HepG2 (cell line): Measurements from ENCODE around the gene MFN2. TPM values are rescaled to one million over a fixed set of nuclear protein-coding genes. Genes with fewer than 3 reads are reported as not detected.

Source experiments
- ATAC-seq: fragments of 200-7000 bp; cut with Tn5 transposase; 3 replicates; pipeline ENCODE4 v1.9.1; 2020; ENCODE audit warnings: mild to moderate bottlenecking, moderate library complexity
- BruUV-seq: library from RNA; stranded (reverse); fragments of 400-500 nt; replicated peaks from 2 replicates; lab custom pipeline; 2021; lab: Mats Ljungman, UMichigan
- CTCF ChIA-PET: fragments of 300-600 bp; formaldehyde crosslinking; extraction: SDS; loops from one replicate; lab custom pipeline; 2021; ENCODE audit warnings: low total read pairs, inconsistent platforms, low intra/inter-chr PET ratio; lab: Yijun Ruan, JAX
- POLR2A ChIA-PET: fragments of 350-600 bp; sonication (Branson Sonifier 250); formaldehyde crosslinking; loops from one replicate; lab custom pipeline; 2020; ENCODE audit warnings: antibody characterized with exemption, inconsistent platforms; lab: Yijun Ruan, JAX
- DNase-seq: peaks from one replicate; pipeline ENCODE4 v3.0.0-alpha.2; 2015; ENCODE audit warnings: low spot score
- FAIRE-seq: peaks from 3 replicates; lab custom pipeline; 2011; peaks lifted over from hg19 to GRCh38; lab: Jason Lieb, UNC
- H2AFZ ChIP-seq: one replicate; pipeline ENCODE4 v1.6.1; 2011; ENCODE audit warnings: low read length, inconsistent platforms
- H3K27ac ChIP-seq: fragments of 300-600 bp; 3 replicates; pipeline ENCODE4 v1.8.0; 2011; ENCODE audit warnings: mixed run types, mild to moderate bottlenecking, mixed read lengths, low read length, inconsistent platforms; ENCODE audit not compliant: insufficient read depth; ENCODE audit errors: extremely low read length
- H3K27me3 ChIP-seq, 2 experiments: fragments of 200-600 bp in 1 of 2; 2 replicates in 1 of 2; 3 replicates in 1 of 2; pipeline versions ENCODE4 v1.6.0 to v1.8.0; 2011; ENCODE audit warnings: low read length in 2 of 2, mild to moderate bottlenecking in 2 of 2, moderate library complexity in 2 of 2, inconsistent platforms in 1 of 2; ENCODE audit not compliant: insufficient read depth in 2 of 2, control insufficient read depth in 1 of 2
- H3K36me3 ChIP-seq, 2 experiments: fragments of 200-600 bp in 1 of 2; replicated peaks in 1 of 2; 2 replicates in 1 of 2; 3 replicates in 1 of 2; pipeline versions ENCODE4 v1.5.1 to v1.8.0; 2011; ENCODE audit warnings: low read length in 2 of 2, inconsistent platforms in 1 of 2; ENCODE audit not compliant: insufficient read depth in 2 of 2, control insufficient read depth in 1 of 2
- H3K4me1 ChIP-seq: 2 replicates; pipeline ENCODE4 v1.5.1; 2012; ENCODE audit warnings: low read length, inconsistent platforms; ENCODE audit not compliant: insufficient read depth
- H3K4me2 ChIP-seq: 2 replicates; pipeline ENCODE4 v1.6.0; 2011; ENCODE audit warnings: low read depth, low read length, inconsistent platforms
- H3K4me3 ChIP-seq, 3 experiments: fragments of 200-600 bp in 1 of 3; sonication (generic), shearing (Covaris generic) in 1 of 3; replicated peaks in 1 of 3; 2 replicates each; pipeline ENCODE4 v1.5.1; 2011 to 2016; ENCODE audit warnings: low read length in 3 of 3, inconsistent platforms in 2 of 3, low read depth in 2 of 3, mild to moderate bottlenecking in 2 of 3, control low read depth in 1 of 3, mixed read lengths in 1 of 3; ENCODE audit not compliant: insufficient read depth in 1 of 3
- H3K79me2 ChIP-seq: one replicate; pipeline ENCODE4 v1.6.1; 2011; ENCODE audit warnings: low read length, inconsistent platforms; ENCODE audit not compliant: insufficient read depth
- H3K9ac ChIP-seq: 2 replicates; pipeline ENCODE4 v1.6.0; 2011; ENCODE audit warnings: mild to moderate bottlenecking, low read depth, low read length, inconsistent platforms; ENCODE audit not compliant: insufficient read depth
- H3K9me3 ChIP-seq: 2 replicates; pipeline ENCODE4 v1.5.1; 2012; ENCODE audit warnings: mild to moderate bottlenecking, low read length
- H4K20me1 ChIP-seq: 2 replicates; pipeline ENCODE4 v1.6.0; 2011; ENCODE audit warnings: inconsistent platforms, mild to moderate bottlenecking, low read length, moderate library complexity; ENCODE audit not compliant: insufficient read depth
- ATF1 ChIP-seq: IDR thresholded peaks from 2 replicates; pipeline ENCODE4 v1.6.1; 2016; ENCODE audit warnings: mild to moderate bottlenecking, control low read depth
- ERF ChIP-seq: IDR thresholded peaks from 2 replicates; pipeline ENCODE4 v1.6.1; 2018; ENCODE audit warnings: missing biosample characterization, missing genetic modification reagents
- HOXA9 ChIP-seq: sonication (generic); formaldehyde crosslinking; IDR thresholded peaks from 2 replicates; pipeline ENCODE4 v1.8.1; 2022; ENCODE audit warnings: missing genetic modification reagents, mild to moderate bottlenecking, moderate library complexity, borderline replicate concordance
- KLF13 ChIP-seq: sonication (generic); formaldehyde crosslinking; IDR thresholded peaks from 2 replicates; pipeline ENCODE4 v1.4.0; 2020; ENCODE audit warnings: mild to moderate bottlenecking, missing genetic modification reagents
- POLR2AphosphoS2 ChIP-seq: IDR thresholded peaks from 2 replicates; pipeline ENCODE4 v1.6.1; 2011; ENCODE audit warnings: low read depth, low read length, improper control_type of control experiment
- SALL2 ChIP-seq: sonication (generic); formaldehyde crosslinking; IDR thresholded peaks from 2 replicates; pipeline ENCODE4 v1.8.1; 2023; ENCODE audit warnings: mild to moderate bottlenecking, missing genetic modification reagents, inconsistent platforms
- TOPORS ChIP-seq: sonication (generic); formaldehyde crosslinking; IDR thresholded peaks from 2 replicates; pipeline ENCODE4 v1.8.0; 2023; ENCODE audit warnings: mild to moderate bottlenecking, missing genetic modification reagents
- ZBTB20 ChIP-seq: sonication (generic); formaldehyde crosslinking; IDR thresholded peaks from 2 replicates; pipeline ENCODE4 v1.8.1; 2023; ENCODE audit warnings: missing genetic modification reagents, low read depth, mild to moderate bottlenecking, borderline replicate concordance
- ZNF451 ChIP-seq: sonication (generic); formaldehyde crosslinking; IDR thresholded peaks from 2 replicates; pipeline ENCODE4 v1.5.0; 2020; ENCODE audit warnings: mild to moderate bottlenecking, missing genetic modification reagents
- ZSCAN30 ChIP-seq: sonication (generic); formaldehyde crosslinking; IDR thresholded peaks from 2 replicates; pipeline ENCODE4 v1.5.0; 2020; ENCODE audit warnings: mild to moderate bottlenecking, missing genetic modification reagents
- in situ Hi-C: cut with HindIII; loops from 2 replicates; pipeline ENCODE4 v1.10.0; 2017; ENCODE audit warnings: low pct_unique_long_range_greater_than_20kb; ENCODE audit not compliant: extremely low pct_ligation_motif_present
- intact Hi-C: fragments of 100-400 bp; cut with micrococcal nuclease; formaldehyde crosslinking; loops from one replicate; pipeline ENCODE4 v1.10.0; 2022; ENCODE audit not compliant: unreplicated experiment
- polyA plus RNA-seq, 8 experiments: library from polyadenylated mRNA; depleted of rRNA in 3 of 8; stranded (reverse) in 7 of 8; unstranded in 1 of 8; fragments of >200 nt; fragmentation: Illumina TruSeq in 4 of 8; extraction: Trizol in 4 of 8; gene quantifications; 2 replicates each; pipeline versions ENCODE4 v1.2.1 to v1.2.3, GENCODE V29; 2011 to 2016; ENCODE audit warnings: low read depth in 4 of 8, missing spikeins in 1 of 8, mixed read lengths in 1 of 8; ENCODE audit not compliant: insufficient read depth in 1 of 8
- total RNA-seq, 5 experiments: library from RNA; depleted of rRNA; stranded (reverse); fragments of >200 nt; fragmentation: Illumina TruSeq; extraction: Trizol; gene quantifications; 2 replicates each; pipeline ENCODE4 v1.2.3, GENCODE V29; 2016; ENCODE audit warnings: low read depth in 1 of 5
- TF ChIP-seq, protein P1 (sequence below): sonication (generic); formaldehyde crosslinking; IDR thresholded peaks from 2 replicates; pipeline ENCODE4 v1.4.0; 2020; ENCODE audit warnings: missing genetic modification reagents, mild to moderate bottlenecking, borderline replicate concordance
- TF ChIP-seq, protein P2 (sequence below): IDR thresholded peaks from 2 replicates; pipeline ENCODE4 v1.6.1; 2016; ENCODE audit warnings: low read depth, borderline replicate concordance
- TF ChIP-seq, protein P3 (sequence below): IDR thresholded peaks from 2 replicates; pipeline ENCODE4 v1.6.1; 2016; ENCODE audit warnings: missing genetic modification reagents, missing compliant biosample characterization
- TF ChIP-seq, protein P4 (sequence below): sonication (generic); formaldehyde crosslinking; IDR thresholded peaks from 2 replicates; pipeline ENCODE4 v1.5.1; 2020; ENCODE audit warnings: missing genetic modification reagents, mild to moderate bottlenecking, borderline replicate concordance
- TF ChIP-seq, protein P5 (sequence below): fragments of 450-650 bp; IDR thresholded peaks from 2 replicates; pipeline ENCODE4 v1.6.1; 2017

MFN2 gene
- total and polyA plus RNA-seq, 2 of the 13 experiments (the other 11 are each of a cell fraction or from before 2014, with no cell fraction given) = 38.7 to 60.9 TPM

DNA sequence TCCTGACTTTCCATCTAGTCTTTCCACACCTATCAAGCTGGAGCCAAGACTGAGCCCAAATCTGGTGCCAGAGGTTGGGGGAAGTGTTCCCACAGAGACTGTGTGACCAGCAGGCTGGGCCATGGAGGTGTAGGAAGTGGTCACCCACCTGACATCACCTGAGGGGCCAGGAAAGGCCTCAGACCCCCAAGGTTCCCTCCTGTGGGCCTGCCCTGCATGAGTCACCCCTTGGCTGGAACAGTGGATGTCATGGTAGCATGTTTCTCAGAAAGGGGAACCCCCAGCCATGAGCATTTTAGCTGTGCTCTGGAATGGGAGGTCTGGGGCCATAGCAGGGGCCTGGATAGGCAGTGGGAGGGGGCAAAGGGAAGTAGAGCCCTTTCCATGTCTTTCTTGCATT lies 77.1 kb downstream of the MFN2 start:
- no peak for DNase-seq
- ChIA-PET POLR2A (no interaction called here), CTCF (no interaction called here)
- Histone ChIP-seq H3K4me2 (no peak overlapping the region), H3K9ac (no peak overlapping the region), H3K36me3 (no peaks in the 10 kb centered on the region), H3K79me2 (no peaks in the 10 kb centered on the region), H3K9me3 (no peaks in the 10 kb centered on the region), H3K27ac (no peak overlapping the region), H3K27me3 (peaks cover 3 to 44% of the 10 kb centered on the region in 2 experiments; a peak in 4 of 5 replicates), H4K20me1 (no peaks in the 10 kb centered on the region), H2AFZ (no peak overlapping the region), H3K4me3 (no peak overlapping the region), H3K4me1 (no peaks in the 10 kb centered on the region)
- no peak for ATAC-seq
- in situ Hi-C loops (no loop called here), intact Hi-C loops (no loop called here)
- no TSS peak for BruUV-seq
- FAIRE-seq = no peak
- no peak for TF ChIP-seq ERF
- no peak for TF ChIP-seq HOXA9
- TF ChIP-seq ZNF451 (CRISPR knock-in tag) = no peak
- TF ChIP-seq, protein P1, sequence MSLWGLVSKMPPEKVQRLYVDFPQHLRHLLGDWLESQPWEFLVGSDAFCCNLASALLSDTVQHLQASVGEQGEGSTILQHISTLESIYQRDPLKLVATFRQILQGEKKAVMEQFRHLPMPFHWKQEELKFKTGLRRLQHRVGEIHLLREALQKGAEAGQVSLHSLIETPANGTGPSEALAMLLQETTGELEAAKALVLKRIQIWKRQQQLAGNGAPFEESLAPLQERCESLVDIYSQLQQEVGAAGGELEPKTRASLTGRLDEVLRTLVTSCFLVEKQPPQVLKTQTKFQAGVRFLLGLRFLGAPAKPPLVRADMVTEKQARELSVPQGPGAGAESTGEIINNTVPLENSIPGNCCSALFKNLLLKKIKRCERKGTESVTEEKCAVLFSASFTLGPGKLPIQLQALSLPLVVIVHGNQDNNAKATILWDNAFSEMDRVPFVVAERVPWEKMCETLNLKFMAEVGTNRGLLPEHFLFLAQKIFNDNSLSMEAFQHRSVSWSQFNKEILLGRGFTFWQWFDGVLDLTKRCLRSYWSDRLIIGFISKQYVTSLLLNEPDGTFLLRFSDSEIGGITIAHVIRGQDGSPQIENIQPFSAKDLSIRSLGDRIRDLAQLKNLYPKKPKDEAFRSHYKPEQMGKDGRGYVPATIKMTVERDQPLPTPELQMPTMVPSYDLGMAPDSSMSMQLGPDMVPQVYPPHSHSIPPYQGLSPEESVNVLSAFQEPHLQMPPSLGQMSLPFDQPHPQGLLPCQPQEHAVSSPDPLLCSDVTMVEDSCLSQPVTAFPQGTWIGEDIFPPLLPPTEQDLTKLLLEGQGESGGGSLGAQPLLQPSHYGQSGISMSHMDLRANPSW = no peak
- TF ChIP-seq SALL2 (CRISPR knock-in tag) = no peak
- no peak for TF ChIP-seq TOPORS (CRISPR knock-in tag)
- TF ChIP-seq, protein P2, sequence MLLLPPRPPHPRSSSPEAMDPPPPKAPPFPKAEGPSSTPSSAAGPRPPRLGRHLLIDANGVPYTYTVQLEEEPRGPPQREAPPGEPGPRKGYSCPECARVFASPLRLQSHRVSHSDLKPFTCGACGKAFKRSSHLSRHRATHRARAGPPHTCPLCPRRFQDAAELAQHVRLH (CRISPR knock-in tag) = no peak
- TF ChIP-seq, protein P3, sequence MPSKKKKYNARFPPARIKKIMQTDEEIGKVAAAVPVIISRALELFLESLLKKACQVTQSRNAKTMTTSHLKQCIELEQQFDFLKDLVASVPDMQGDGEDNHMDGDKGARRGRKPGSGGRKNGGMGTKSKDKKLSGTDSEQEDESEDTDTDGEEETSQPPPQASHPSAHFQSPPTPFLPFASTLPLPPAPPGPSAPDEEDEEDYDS = no peak
- TF ChIP-seq, protein P4, sequence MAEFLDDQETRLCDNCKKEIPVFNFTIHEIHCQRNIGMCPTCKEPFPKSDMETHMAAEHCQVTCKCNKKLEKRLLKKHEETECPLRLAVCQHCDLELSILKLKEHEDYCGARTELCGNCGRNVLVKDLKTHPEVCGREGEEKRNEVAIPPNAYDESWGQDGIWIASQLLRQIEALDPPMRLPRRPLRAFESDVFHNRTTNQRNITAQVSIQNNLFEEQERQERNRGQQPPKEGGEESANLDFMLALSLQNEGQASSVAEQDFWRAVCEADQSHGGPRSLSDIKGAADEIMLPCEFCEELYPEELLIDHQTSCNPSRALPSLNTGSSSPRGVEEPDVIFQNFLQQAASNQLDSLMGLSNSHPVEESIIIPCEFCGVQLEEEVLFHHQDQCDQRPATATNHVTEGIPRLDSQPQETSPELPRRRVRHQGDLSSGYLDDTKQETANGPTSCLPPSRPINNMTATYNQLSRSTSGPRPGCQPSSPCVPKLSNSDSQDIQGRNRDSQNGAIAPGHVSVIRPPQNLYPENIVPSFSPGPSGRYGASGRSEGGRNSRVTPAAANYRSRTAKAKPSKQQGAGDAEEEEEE (CRISPR knock-in tag) = no peak
- no peak for TF ChIP-seq POLR2AphosphoS2
- no peak for TF ChIP-seq ZBTB20 (CRISPR knock-in tag)
- TF ChIP-seq ZSCAN30 (CRISPR knock-in tag) = no peak
- no peak for TF ChIP-seq ATF1 (CRISPR knock-in tag)
- TF ChIP-seq, protein P5, sequence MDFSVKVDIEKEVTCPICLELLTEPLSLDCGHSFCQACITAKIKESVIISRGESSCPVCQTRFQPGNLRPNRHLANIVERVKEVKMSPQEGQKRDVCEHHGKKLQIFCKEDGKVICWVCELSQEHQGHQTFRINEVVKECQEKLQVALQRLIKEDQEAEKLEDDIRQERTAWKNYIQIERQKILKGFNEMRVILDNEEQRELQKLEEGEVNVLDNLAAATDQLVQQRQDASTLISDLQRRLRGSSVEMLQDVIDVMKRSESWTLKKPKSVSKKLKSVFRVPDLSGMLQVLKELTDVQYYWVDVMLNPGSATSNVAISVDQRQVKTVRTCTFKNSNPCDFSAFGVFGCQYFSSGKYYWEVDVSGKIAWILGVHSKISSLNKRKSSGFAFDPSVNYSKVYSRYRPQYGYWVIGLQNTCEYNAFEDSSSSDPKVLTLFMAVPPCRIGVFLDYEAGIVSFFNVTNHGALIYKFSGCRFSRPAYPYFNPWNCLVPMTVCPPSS = no peak
- TF ChIP-seq KLF13 = no peak
